ENCODE results near the gene FAM149B1.

- TF ChIP-seq, protein P1, sequence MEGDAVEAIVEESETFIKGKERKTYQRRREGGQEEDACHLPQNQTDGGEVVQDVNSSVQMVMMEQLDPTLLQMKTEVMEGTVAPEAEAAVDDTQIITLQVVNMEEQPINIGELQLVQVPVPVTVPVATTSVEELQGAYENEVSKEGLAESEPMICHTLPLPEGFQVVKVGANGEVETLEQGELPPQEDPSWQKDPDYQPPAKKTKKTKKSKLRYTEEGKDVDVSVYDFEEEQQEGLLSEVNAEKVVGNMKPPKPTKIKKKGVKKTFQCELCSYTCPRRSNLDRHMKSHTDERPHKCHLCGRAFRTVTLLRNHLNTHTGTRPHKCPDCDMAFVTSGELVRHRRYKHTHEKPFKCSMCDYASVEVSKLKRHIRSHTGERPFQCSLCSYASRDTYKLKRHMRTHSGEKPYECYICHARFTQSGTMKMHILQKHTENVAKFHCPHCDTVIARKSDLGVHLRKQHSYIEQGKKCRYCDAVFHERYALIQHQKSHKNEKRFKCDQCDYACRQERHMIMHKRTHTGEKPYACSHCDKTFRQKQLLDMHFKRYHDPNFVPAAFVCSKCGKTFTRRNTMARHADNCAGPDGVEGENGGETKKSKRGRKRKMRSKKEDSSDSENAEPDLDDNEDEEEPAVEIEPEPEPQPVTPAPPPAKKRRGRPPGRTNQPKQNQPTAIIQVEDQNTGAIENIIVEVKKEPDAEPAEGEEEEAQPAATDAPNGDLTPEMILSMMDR (IDR thresholded peaks at IDR 0.05): no peak
- no peak for TF ChIP-seq POLR2A (IDR thresholded peaks at IDR 0.05)
These were observed 83.9 kb downstream of the FAM149B1 start for GRCh38 chr10:73251683-73252444.

All from uterus (tissue), 2 donors.